ENCODE measurements around the gene PCDHGB4.

The PCDHGB4 gene

DNA sequence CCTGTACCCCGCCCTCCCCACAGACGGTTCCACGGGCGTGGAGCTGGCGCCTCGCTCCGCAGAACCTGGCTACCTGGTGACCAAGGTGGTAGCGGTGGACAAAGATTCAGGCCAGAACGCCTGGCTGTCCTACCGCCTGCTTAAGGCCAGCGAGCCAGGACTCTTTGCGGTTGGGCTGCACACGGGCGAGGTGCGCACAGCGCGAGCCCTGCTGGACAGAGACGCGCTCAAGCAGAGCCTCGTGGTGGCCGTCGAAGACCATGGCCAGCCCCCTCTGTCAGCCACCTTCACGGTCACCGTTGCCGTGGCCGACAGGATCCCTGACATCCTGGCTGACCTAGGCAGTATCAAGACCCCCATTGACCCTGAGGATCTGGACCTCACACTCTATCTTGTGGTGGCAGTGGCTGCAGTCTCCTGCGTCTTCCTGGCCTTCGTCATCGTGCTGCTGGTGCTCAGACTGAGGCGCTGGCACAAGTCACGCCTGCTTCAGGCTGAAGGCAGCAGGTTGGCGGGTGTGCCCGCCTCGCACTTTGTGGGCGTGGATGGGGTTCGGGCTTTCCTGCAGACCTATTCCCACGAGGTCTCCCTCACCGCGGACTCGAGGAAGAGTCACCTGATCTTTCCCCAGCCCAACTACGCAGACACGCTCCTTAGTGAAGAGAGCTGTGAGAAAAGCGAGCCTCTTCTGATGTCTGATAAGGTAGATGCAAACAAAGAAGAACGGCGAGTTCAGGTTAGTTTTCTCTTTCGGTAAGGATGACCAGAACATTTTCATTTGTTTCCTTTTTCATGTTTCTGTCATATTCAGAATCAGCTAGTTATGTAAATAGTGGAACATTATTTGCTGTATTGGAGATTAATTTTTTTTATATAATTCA, 21.2 kb upstream of the PCDHGB4 start:
- no peak overlapping the region for H3K9ac ChIP-seq
- TF ChIP-seq, protein P1, sequence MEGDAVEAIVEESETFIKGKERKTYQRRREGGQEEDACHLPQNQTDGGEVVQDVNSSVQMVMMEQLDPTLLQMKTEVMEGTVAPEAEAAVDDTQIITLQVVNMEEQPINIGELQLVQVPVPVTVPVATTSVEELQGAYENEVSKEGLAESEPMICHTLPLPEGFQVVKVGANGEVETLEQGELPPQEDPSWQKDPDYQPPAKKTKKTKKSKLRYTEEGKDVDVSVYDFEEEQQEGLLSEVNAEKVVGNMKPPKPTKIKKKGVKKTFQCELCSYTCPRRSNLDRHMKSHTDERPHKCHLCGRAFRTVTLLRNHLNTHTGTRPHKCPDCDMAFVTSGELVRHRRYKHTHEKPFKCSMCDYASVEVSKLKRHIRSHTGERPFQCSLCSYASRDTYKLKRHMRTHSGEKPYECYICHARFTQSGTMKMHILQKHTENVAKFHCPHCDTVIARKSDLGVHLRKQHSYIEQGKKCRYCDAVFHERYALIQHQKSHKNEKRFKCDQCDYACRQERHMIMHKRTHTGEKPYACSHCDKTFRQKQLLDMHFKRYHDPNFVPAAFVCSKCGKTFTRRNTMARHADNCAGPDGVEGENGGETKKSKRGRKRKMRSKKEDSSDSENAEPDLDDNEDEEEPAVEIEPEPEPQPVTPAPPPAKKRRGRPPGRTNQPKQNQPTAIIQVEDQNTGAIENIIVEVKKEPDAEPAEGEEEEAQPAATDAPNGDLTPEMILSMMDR (conservative IDR thresholded peaks at IDR 0.05; ENCODE audit: low read depth, low read length), result no peak
- no peak overlapping the region for H2AFZ ChIP-seq (ENCODE audit: low read depth)
- no peaks in the 10 kb centered on the region for H3K36me3 ChIP-seq (ENCODE audit: insufficient read depth)
- H3K27ac ChIP-seq, result no peak overlapping the region
- no peaks in the 10 kb centered on the region for H4K20me1 ChIP-seq (ENCODE audit: insufficient read depth)
- H3K79me2 ChIP-seq (ENCODE audit: insufficient read depth, low read depth), result no peaks in the 10 kb centered on the region
- no peak overlapping the region for H3K4me2 ChIP-seq
- H3K27me3 ChIP-seq (ENCODE audit: insufficient read depth, low read depth), result no peaks in the 10 kb centered on the region
- no peak overlapping the region for H3K4me3 ChIP-seq (IDR thresholded peaks at IDR 0.05; ENCODE audit: insufficient read depth, low read depth, low read length)
- H3K4me1 ChIP-seq (ENCODE audit: low read depth, poor library complexity, severe bottlenecking), result no peaks in the 10 kb centered on the region

DNA sequence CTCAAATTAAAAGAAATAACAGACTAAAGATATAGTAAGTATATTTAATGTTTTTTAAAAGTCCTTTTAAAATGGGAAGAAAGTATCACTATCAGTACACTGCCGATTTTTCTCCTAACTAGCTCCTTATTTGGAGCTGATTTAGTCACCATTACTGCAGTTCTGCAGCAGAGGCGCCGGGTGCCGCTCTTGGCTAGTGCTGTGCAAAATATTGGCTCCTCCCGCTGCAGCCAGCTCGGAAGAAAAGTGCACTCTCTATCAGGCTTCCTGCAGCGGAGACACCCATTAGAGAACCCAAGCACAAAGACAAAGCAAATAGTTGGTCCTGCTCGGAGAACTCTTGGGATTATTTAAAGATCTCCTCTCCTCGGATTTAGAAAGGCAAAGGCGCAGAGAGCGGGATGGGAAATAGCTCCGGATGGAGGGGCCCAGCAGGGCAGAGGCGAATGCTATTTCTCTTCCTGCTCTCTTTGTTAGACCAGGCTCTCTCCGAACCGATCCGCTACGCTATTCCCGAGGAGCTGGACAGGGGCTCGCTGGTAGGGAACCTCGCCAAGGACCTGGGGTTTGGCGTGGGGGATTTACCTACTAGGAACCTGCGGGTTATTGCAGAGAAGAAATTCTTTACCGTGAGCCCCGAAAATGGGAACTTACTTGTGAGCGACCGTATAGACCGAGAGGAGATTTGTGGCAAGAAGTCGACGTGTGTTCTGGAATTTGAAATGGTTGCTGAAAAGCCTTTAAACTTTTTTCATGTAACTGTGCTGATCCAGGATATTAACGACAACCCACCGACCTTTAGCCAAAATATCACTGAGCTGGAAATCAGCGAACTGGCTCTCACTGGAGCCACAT, 17.3 kb upstream of the PCDHGB4 start, which contains the start of gene PCDHGB3:
Gene PCDHGB3 (plus strand): TSS at position 249 of the 855 bp plus-strand sequence. CDS start 153 bp downstream, at position 402.
- TF ChIP-seq, protein P1 (conservative IDR thresholded peaks at IDR 0.05; ENCODE audit: low read depth, low read length), result peak; percentile 37; the same call in 1 of the 2 replicates
- H4K20me1 ChIP-seq (ENCODE audit: insufficient read depth), result no peaks in the 10 kb centered on the region
- H3K4me2 ChIP-seq, result peak within 1 kb of the TSS; percentile 33; the same call in 1 of the 2 replicates
- H3K4me1 ChIP-seq (ENCODE audit: low read depth, poor library complexity, severe bottlenecking), result no peaks in the 10 kb centered on the region
- no peaks in the 10 kb centered on the region for H3K36me3 ChIP-seq (ENCODE audit: insufficient read depth)
- no peaks in the 10 kb centered on the region for H3K27me3 ChIP-seq (ENCODE audit: insufficient read depth, low read depth)
- H3K9ac ChIP-seq, result no peak within 1 kb of the TSS
- no peak within 1 kb of the TSS for H3K4me3 ChIP-seq (IDR thresholded peaks at IDR 0.05; ENCODE audit: insufficient read depth, low read depth, low read length)
- H2AFZ ChIP-seq (ENCODE audit: low read depth), result peak within 1 kb of the TSS; percentile 76
- H3K79me2 ChIP-seq (ENCODE audit: insufficient read depth, low read depth), result no peaks in the 10 kb centered on the region
- no peak within 1 kb of the TSS for H3K27ac ChIP-seq

DNA sequence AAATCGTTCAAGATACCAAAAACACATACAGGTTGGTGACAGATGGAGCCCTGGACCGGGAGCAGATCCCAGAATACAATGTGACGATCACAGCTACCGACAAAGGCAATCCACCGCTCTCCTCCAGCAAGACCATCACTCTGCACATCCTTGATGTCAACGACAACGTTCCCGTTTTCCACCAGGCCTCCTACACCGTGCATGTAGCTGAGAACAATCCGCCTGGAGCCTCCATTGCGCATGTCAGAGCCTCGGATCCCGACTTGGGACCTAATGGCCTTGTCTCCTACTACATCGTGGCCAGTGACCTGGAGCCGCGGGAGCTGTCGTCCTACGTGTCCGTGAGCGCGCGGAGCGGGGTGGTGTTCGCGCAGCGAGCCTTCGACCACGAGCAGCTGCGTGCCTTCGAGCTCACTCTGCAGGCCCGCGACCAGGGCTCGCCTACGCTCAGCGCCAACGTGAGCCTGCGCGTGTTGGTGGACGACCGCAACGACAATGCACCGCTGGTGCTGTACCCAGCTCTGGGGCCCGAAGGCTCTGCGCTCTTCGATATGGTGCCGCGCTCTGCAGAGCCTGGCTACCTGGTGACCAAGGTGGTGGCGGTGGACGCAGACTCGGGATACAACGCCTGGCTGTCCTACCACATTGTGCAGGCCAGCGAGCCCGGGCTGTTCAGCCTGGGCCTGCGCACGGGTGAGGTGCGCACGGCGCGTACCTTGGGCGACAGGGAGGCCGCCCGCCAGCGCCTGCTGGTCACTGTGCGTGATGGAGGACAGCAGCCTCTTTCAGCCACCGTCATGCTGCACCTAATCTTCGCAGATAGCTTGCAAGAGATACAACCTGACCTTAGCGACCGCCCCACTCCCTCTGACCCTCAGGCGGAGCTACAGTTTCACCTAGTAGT, 15.7 kb upstream of the PCDHGB4 start:
- Histone ChIP-seq H4K20me1 (ENCODE audit: insufficient read depth) (no peaks in the 10 kb centered on the region), H2AFZ (ENCODE audit: low read depth) (no peak overlapping the region), H3K36me3 (ENCODE audit: insufficient read depth) (no peaks in the 10 kb centered on the region), H3K27ac (no peak overlapping the region), H3K79me2 (ENCODE audit: insufficient read depth, low read depth) (no peaks in the 10 kb centered on the region), H3K9ac (no peak overlapping the region), H3K4me2 (no peak overlapping the region), H3K27me3 (ENCODE audit: insufficient read depth, low read depth) (no peaks in the 10 kb centered on the region), H3K4me1 (ENCODE audit: low read depth, poor library complexity, severe bottlenecking) (no peaks in the 10 kb centered on the region), H3K4me3 (IDR thresholded peaks at IDR 0.05; ENCODE audit: insufficient read depth, low read depth, low read length) (no peak overlapping the region)
- TF ChIP-seq, protein P1 (conservative IDR thresholded peaks at IDR 0.05; ENCODE audit: low read depth, low read length), result no peak
